Esophagus squamous epithelium (tissue), 5 donors: ENCODE results near the gene ANK3. TPM values are rescaled to one million over a fixed set of nuclear protein-coding genes. Genes with fewer than 3 reads are reported as not detected.

Experiments used
- DNase-seq: peaks from one replicate; lab custom pipeline; 2025; lab: John Stamatoyannopoulos, UW
- H3K27ac ChIP-seq, 4 donors: fragments of 200-600 bp; sonication (generic); one replicate each; pipeline ENCODE4 v1.5.1; 2016 to 2019; ENCODE audit warnings: mild to moderate bottlenecking in 1 of 4
- H3K27me3 ChIP-seq, 4 donors: fragments of 200-600 bp; sonication (generic); 1 replicate in 3 of 4; 2 replicates in 1 of 4; pipeline versions ENCODE4 v1.5.1 to v1.6.0; 2017 to 2021; ENCODE audit warnings: antibody characterized with exemption in 1 of 4
- H3K36me3 ChIP-seq, 3 donors: fragments of 200-600 bp; sonication (generic); one replicate each; pipeline ENCODE4 v1.5.1; 2016 to 2019
- H3K4me1 ChIP-seq, 3 donors: fragments of 200-600 bp; sonication (generic); one replicate each; pipeline ENCODE4 v1.5.1; 2017 to 2019
- H3K4me3 ChIP-seq, 4 donors: fragments of 200-600 bp; sonication (generic); 1 replicate in 3 of 4; 2 replicates in 1 of 4; pipeline ENCODE4 v1.5.1; 2016 to 2019; ENCODE audit warnings: mild to moderate bottlenecking in 2 of 4, moderate library complexity in 1 of 4
- H3K9me3 ChIP-seq, 3 donors: fragments of 200-600 bp; sonication (generic); one replicate each; pipeline ENCODE4 v1.5.1; 2016 to 2019
- POLR2A ChIP-seq, 4 donors: fragments of 450-650 bp; IDR thresholded peaks; one replicate each; pipeline ENCODE4 v1.6.1; 2017; ENCODE audit warnings: antibody characterized with exemption in 4 of 4, mild to moderate bottlenecking in 4 of 4, moderate library complexity in 3 of 4
- WGBS, 2 donors: methylation state at CpG; one replicate each; pipeline ENCODE4 v1.1.5; 2018; 5-methylcytosine and 5-hydroxymethylcytosine counted together
- intact Hi-C: fragments of 100-400 bp; cut with DNase I; formaldehyde crosslinking; loops from one replicate; pipeline ENCODE4 v1.15.0; 2022
- total RNA-seq, 4 donors: library from RNA; depleted of rRNA; stranded (reverse); fragments of >200 nt; gene quantifications; one replicate each; pipeline ENCODE4 v1.1.0, GENCODE V29; 2016
- TF ChIP-seq, protein P1 (sequence below), 6 experiments: fragments of 450-650 bp in 4 of 6; fragments of 200-600 bp in 2 of 6; sonication (generic) in 2 of 6; IDR thresholded peaks; one replicate each; pipeline ENCODE4 v1.5.1; 2016 to 2019; ENCODE audit warnings: antibody characterized with exemption in 6 of 6, mild to moderate bottlenecking in 4 of 6, moderate library complexity in 4 of 6
- donor health status: DM: yes; HTN: yes; CAD: no.

The ANK3 gene
- total RNA-seq, 4 donors from 2014 or later = 23.1 to 59.1 (median 33.0) TPM

DNA sequence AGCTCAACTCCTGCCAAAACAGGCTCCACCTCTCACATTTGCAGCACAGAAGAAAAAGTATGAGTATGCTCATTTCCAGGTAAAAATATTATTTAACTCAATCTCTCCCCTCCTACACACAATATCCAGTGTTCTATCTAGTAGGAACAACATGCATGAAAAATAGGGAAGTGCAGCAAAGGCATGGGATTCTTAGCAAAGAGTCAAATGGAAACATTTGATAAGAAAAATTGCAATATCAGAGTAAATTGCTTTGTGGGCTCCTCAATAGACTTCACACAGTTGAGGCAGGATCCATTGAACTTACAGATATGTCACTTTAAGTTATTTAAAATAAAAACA is 150.9 kb downstream of the ANK3 start:
- no peak for TF ChIP-seq POLR2A (IDR thresholded peaks at IDR 0.05)
- TF ChIP-seq, protein P1, sequence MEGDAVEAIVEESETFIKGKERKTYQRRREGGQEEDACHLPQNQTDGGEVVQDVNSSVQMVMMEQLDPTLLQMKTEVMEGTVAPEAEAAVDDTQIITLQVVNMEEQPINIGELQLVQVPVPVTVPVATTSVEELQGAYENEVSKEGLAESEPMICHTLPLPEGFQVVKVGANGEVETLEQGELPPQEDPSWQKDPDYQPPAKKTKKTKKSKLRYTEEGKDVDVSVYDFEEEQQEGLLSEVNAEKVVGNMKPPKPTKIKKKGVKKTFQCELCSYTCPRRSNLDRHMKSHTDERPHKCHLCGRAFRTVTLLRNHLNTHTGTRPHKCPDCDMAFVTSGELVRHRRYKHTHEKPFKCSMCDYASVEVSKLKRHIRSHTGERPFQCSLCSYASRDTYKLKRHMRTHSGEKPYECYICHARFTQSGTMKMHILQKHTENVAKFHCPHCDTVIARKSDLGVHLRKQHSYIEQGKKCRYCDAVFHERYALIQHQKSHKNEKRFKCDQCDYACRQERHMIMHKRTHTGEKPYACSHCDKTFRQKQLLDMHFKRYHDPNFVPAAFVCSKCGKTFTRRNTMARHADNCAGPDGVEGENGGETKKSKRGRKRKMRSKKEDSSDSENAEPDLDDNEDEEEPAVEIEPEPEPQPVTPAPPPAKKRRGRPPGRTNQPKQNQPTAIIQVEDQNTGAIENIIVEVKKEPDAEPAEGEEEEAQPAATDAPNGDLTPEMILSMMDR (IDR thresholded peaks at IDR 0.05) = no peak
- intact Hi-C loops = no loop called here
- Histone ChIP-seq H3K27me3 (no peaks in the 10 kb centered on the region), H3K4me3 (no peak overlapping the region), H3K27ac (no peak overlapping the region), H3K36me3 (no peaks in the 10 kb centered on the region), H3K4me1 (peaks cover 0 to 15% (median 4%) of the 10 kb centered on the region in 3 donors), H3K9me3 (no peaks in the 10 kb centered on the region)
- DNase-seq = no peak

DNA sequence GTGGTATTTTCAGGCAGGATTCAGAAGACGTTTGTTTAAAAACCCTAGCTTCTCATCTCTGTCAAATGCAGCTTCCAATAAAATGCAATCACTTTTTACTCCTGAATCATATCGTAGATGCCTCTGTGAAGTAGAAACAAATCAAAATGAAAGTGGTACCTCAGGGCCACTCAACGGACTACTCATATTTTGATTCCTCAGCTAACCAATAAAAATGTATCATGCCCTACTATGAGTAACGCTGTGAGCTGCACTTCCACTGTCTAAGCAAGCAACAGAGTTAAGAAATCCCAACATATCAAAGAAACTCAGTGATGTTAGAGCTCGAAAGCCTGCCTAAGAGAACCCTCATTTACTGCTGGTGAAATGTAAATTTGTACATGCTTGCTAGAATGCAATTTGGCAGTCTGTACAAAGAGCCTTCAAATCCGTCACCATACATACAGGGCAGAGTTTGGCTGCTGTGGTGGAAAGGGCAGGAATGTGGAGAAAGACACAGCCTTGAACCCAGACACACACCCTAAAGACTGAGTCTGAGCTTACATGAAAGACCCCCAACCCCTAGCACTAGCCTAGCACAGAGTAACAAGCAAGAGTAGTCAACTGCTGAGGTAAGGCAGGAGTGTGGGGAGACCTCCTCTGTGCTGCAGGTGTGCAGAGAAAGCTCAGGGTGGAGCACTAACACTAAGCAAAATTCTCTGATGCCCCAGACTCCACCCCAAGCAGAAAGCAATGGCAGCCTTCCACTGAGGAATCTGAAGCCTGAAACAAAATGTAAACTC is 151.5 kb downstream of the ANK3 start:
- Histone ChIP-seq H3K27ac (peak overlapping the region in 1 of 4 donors; percentile 30), H3K4me1 (peaks cover 0 to 15% (median 4%) of the 10 kb centered on the region in 3 donors), H3K36me3 (no peaks in the 10 kb centered on the region), H3K9me3 (no peaks in the 10 kb centered on the region), H3K4me3 (peak overlapping the region in 1 of 4 donors; percentile 27), H3K27me3 (no peaks in the 10 kb centered on the region)
- TF ChIP-seq, protein P1 (IDR thresholded peaks at IDR 0.05) = peak in 3 of 6 experiments; percentile 28 to 47 (median 40)
- no peak for TF ChIP-seq POLR2A (IDR thresholded peaks at IDR 0.05)
- intact Hi-C loops = no loop called here
- DNase-seq = no peak
- WGBS, 2 donors = 48 to 65% methylated on average over 6 of the region's 6 CpGs

DNA sequence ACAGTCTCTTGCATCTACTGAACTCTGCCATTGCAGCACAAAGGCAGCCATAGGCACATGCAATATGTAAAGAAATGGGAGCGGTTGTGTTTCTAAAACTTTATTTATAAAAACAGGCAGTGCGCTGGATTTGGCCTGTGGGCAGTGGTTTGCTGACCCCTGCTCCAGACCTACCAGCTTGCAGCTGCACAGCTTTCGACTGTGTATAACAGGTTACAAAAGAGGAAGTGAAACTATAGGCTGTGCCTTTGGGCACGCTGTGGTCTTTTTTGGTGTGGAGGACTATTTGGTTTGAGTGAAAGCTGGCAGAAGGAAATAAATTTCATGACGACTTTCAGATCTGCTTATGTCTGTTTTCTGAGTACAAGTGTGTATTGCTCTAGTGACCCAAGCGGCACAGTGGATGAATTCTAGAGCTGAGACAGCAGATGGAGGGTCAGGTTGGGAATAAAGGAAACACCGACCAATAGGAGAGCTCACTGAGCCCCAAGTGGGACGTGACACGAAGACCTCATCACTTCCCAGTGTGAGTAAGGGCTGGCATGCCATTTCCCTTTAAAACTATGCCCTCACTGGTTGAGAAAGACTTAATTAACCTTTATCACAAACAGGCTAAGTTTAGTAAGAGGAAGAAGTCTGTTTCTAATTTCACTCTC is 152.7 kb downstream of the ANK3 start:
- intact Hi-C loops = no loop called here
- WGBS, 2 donors = 67 to 71% methylated on average over 9 of the region's 9 CpGs
- Histone ChIP-seq H3K4me1 (peaks cover 0 to 15% (median 4%) of the 10 kb centered on the region in 3 donors), H3K4me3 (no peak overlapping the region), H3K27ac (peak overlapping the region in 2 of 4 donors; percentile 30 to 31), H3K36me3 (no peaks in the 10 kb centered on the region), H3K27me3 (no peaks in the 10 kb centered on the region), H3K9me3 (no peaks in the 10 kb centered on the region)
- peak; percentile 5 for DNase-seq
- TF ChIP-seq, protein P1 (IDR thresholded peaks at IDR 0.05) = no peak
- no peak for TF ChIP-seq POLR2A (IDR thresholded peaks at IDR 0.05)

DNA sequence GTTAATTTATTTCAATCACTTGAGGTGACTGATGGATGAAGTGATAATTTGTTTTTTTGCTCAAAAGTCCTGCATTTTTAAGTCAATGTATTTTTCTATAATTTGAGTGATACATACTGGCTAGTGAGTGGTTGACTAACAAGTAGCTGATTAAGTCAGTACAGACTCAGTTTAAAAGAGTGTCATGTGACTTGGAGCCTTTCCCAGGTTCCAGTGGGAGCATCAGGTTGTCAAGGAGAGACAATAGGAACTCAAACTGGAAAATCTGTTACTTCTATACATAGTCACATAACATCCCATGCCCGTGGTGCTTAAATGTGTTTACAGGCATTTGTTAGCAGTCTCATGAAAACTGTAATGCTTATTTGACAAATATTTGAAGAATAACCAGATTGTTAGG is 154.7 kb downstream of the ANK3 start:
- H3K27me3 ChIP-seq = no peaks in the 10 kb centered on the region
- H3K36me3 ChIP-seq = no peaks in the 10 kb centered on the region
- no peak for TF ChIP-seq POLR2A (IDR thresholded peaks at IDR 0.05)
- TF ChIP-seq, protein P1 (IDR thresholded peaks at IDR 0.05) = no peak
- intact Hi-C loops = no loop called here
- 15 to 32% methylated on average over 1 of the region's 1 CpG for WGBS, 2 donors
- DNase-seq = no peak
- H3K4me1 ChIP-seq = peaks cover 0 to 15% (median 4%) of the 10 kb centered on the region in 3 donors
- no peak overlapping the region for H3K27ac ChIP-seq
- H3K4me3 ChIP-seq = no peak overlapping the region
- H3K9me3 ChIP-seq = no peaks in the 10 kb centered on the region

DNA sequence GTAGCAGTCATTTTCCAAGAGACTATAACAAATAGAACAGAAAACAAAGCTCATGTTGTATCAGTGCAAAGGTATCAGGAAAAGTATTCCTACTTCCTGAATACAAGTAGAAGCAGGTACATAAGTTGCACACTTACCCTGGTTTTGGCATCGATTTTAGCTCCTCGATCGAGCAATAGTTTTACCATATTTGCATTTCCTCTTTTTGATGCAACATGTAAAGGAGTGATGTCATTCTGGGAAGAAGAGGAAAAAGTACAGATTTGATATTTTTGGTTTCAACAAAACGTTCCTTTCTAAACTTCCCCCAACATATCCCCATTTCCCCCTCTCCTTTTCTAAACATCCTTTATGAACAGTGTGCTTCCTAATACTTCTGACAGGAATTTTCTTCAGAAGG is 155.1 kb downstream of the ANK3 start:
- Histone ChIP-seq H3K36me3 (no peaks in the 10 kb centered on the region), H3K27ac (no peak overlapping the region), H3K27me3 (no peaks in the 10 kb centered on the region), H3K4me3 (no peak overlapping the region), H3K9me3 (no peaks in the 10 kb centered on the region), H3K4me1 (peaks cover 0 to 15% (median 4%) of the 10 kb centered on the region in 3 donors)
- no peak for DNase-seq
- TF ChIP-seq, protein P1 (IDR thresholded peaks at IDR 0.05) = no peak
- no peak for TF ChIP-seq POLR2A (IDR thresholded peaks at IDR 0.05)
- 47 to 48% methylated on average over 4 of the region's 4 CpGs for WGBS, 2 donors
- intact Hi-C loops = no loop called here
